Femur (tissue), 1 donor: ENCODE results near the gene ANXA6.

Experiments
- DNase-seq: peaks from one replicate; pipeline ENCODE4 v3.0.0-alpha.2; 2017

Gene ANXA6

DNA sequence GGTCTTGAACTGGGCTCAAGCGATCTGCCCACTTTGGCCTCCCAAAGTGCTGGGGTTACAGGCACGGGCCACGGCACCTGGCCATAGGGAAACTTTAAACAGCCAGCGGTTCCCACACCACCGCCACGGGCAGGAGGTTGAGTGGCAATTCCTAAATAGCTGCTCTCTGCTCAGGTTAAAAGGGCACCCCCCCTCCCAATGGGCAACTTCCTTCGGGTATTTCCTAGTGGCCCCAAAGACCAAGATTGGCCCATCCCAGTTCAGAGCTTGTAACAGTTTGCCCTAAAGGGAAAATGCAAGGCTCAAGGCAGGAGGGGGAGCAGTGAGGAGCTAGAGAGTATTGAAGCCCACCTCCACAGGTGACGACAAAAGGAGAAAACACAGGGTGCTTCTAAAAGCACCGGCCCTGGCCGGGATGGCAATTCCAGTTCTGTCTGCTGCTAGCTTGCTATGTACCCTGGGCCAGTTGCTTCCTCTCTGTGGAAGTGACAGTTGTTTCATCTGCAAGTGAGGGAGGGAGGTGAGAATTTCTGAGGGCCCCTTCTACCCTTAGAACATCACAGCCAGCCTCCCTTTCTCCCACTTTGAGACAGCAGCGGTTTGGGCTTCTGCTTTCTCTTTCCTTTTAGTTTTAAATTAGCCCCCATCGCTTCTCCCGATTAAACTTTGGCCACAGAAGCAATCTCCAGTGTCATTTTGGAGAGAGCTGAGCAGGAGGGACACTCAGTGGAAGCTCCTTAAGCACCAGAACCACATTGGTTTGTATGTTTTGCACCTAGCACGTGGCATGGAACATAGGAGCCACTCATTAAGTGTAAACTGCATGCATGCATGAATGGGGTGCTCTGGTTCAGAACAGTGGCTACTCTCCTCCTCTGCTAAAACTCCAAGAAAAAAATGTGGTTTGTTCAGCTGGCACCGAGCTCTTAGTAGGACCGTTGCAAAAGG lies 59.5 kb downstream of the ANXA6 start:
- no peak for DNase-seq

DNA sequence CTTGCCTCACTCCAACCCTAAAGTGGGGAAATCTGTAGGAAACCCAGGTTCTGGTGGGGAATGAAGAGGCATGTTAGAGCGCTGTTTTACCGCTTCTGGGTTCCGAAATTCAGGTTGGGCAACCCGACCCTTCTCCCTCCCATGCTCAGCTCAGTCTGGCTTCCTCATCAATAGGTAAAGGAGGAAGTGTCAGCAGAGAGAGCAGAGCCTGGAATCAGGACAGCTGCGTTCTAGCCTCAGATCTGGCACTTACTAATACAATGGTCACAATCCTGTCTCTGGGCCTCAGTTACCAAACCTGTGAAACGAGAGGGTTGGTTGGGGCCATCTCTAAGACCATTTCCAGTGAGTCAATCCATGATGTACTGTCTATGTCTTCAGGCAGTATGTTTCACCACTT lies 60.5 kb downstream of the ANXA6 start:
- DNase-seq: no peak

GRCh38 chr5:151096001-151096373 lies 61.6 kb downstream of the ANXA6 start:
- DNase-seq: no peak

GRCh38 chr5:151095341-151096000 lies 62.1 kb downstream of the ANXA6 start:
- peak; percentile 71 for DNase-seq

DNA sequence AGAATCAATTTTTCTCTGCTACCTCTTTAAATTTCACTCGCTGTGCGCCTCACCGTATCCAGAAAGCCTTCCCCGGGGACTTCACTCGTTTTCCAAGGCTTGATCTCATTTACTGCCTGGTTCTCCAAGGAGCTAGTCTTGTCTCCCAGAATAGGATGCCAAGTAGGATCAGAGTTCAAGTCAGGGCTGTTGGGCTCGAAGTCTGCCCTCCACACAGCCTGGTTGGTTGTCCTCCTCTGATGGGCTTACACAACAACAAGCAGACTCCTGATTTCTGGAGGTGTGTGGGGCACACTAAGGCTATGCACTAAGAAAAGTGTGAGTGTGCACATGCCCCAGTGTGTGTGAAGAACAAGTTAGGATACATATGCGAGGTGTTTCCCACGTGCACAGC lies 62.7 kb downstream of the ANXA6 start:
- DNase-seq: no peak

- DNase-seq: no peak
Measured at GRCh38 chr5:151094030-151094851, 63.3 kb downstream of the ANXA6 start.

- no peak for DNase-seq
Measured at GRCh38 chr5:151093476-151093889, 64.1 kb downstream of the ANXA6 start.

DNA sequence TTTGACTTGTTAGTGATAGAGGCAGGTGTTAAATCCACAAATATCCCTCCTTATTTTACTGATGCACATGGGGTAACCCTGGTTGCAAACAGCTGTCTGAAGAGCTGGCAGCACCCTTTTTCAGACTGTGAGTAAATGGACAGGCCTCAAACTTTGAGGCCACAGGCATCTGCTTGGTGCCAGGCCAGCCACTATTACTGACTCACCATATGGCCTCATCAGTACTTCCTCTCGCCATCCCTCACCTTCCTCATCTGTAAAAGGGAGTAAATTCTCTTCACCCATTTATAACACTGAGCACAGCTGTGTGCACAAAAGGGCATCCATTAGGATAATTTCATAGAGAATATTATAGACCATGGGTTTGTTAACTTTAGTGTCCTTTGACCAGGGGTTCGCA lies 64.8 kb downstream of the ANXA6 start:
- no peak for DNase-seq

- DNase-seq: no peak
Measured at GRCh38 chr5:151089726-151090125, 67.9 kb downstream of the ANXA6 start.

GRCh38 chr5:151088986-151089385 lies 68.6 kb downstream of the ANXA6 start:
- DNase-seq: no peak

- DNase-seq: no peak
Measured at GRCh38 chr5:151087486-151087885, 70.1 kb downstream of the ANXA6 start.

DNA sequence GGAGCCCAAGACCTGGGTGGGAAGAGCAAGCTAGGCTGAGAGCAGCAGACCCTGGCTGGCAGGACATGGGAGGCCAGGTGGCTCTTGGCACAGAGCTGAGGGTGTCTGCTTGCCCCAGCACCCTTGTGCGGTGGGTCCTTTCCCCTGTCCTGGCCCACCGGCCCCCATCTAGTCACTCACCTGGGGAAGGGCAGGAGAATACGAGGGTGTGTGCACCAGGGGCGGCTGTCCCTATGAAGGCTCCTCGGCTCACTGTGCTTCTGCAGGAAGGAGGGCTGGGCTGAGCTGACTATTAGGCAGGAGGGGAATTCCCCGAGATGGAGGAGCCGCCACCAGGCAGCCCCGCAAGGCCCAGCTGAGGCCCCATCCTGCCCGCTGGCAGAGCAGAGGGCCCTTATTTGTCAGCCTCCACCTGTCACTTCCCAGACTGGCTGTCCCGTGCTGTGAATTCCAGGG lies 70.6 kb downstream of the ANXA6 start:
- no peak for DNase-seq

- no peak for DNase-seq
Measured at GRCh38 chr5:151086192-151086869, 71.2 kb downstream of the ANXA6 start.

- no peak for DNase-seq
Measured at GRCh38 chr5:151085517-151086041, 72.0 kb downstream of the ANXA6 start.

DNA sequence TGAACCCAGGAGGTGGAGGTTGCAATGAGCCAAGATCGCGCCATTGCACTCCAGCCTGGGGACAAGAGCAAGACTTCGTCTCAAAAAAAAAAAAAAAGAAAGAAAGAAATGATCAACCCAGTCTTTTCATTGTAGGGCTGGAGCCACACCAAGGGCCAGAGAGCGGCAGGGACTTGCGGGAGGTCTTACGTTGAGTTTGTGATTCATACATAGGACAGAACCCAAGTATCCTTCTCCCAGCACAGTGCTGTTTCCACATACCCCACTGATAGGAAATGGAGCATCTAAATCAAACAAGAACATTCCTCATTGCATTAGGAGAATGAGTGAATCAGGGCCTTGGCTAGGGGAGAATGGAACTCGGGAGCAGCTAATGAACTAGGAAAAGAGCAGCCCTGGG lies 73.2 kb downstream of the ANXA6 start:
- no peak for DNase-seq

GRCh38 chr5:151083081-151083676 lies 74.4 kb downstream of the ANXA6 start:
- peak; percentile 65 for DNase-seq

- no peak for DNase-seq
Measured at GRCh38 chr5:151082282-151082902, 75.2 kb downstream of the ANXA6 start.

DNA sequence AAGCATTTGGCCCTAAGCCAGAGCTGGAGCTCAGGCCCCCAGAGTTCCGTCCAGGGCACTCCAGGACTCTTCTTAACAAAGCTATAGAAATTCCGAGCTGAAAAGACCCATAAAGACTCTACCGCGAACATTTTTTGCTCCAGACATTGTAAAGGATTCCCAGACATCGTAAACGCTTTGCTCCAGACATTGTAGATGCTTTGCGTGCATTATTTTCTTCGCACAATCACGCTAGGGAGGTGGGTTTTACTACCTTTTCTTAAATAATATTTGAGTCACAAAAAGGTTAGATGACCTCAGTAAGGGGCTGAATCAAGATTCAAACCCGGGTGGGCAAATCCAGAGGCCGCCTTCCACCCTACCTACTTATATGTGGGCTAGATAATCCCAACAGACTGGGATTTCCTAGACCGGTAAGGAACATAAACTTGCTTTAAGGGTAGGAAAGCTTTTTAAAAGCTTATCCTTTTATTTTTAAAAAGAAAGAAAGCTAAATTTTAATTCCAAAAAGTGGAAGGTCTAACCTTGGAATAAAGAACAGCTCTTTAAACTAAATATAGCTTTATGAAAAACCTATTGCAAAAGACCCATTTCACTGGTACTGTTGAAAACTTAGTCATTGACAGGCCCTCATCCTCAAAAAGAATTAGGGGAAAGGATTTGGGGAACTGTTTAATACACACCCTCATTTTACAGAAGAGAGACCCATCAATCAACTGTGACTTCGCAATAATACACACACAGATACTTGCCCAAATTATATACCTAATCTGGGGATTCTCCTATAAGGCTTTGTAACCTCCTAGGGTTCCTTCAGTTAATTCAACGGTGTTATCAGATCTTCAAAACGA lies 75.9 kb downstream of the ANXA6 start:
- no peak for DNase-seq

- peak; percentile 95 for DNase-seq
Measured at GRCh38 chr5:151080613-151081430, 76.8 kb downstream of the ANXA6 start, which contains the start of gene TNIP1. TNIP1 (minus strand) TSS chr5:151081034; CDS start chr5:151065095, 15,939 bp downstream.
